K562 (cell line): Measurements from ENCODE around the gene OR7G1. TPM values are rescaled to one million over a fixed set of nuclear protein-coding genes. Genes with fewer than 3 reads are reported as not detected.
A peak's percentile ranks its signal among the peaks of the same experiment; 100 is the strongest.

Experiments
- ILF3 ChIP-seq: fragments of 450-650 bp; IDR thresholded peaks from 2 replicates; pipeline ENCODE4 v1.6.1; 2018; ENCODE audit warnings: antibody characterized with exemption, mild to moderate bottlenecking, moderate library complexity, borderline replicate concordance
- MAZ ChIP-seq, 2 experiments: fragments of 450-650 bp in 1 of 2; sonication (generic) in 1 of 2; formaldehyde crosslinking; IDR thresholded peaks in 1 of 2; conservative IDR thresholded peaks in 1 of 2; 2 replicates each; pipeline versions ENCODE4 v1.4.0 to v1.5.0; 2020; ENCODE audit warnings: mild to moderate bottlenecking in 1 of 2, missing genetic modification reagents in 1 of 2
- POLR2B ChIP-seq: fragments of 450-650 bp; IDR thresholded peaks from 2 replicates; pipeline ENCODE4 v1.6.1; 2018; ENCODE audit warnings: low read depth; ENCODE audit not compliant: partially characterized antibody
- RREB1 ChIP-seq: fragments of 250-450 bp; sonication (Bioruptor Pico); IDR thresholded peaks from 2 replicates; pipeline ENCODE4 v1.4.0; 2020
- SLC30A9 ChIP-seq: fragments of 250-450 bp; sonication (Bioruptor Pico); IDR thresholded peaks from 2 replicates; pipeline ENCODE4 v1.8.0; 2022; ENCODE audit warnings: mild to moderate bottlenecking, moderate library complexity
- SNRNP70 ChIP-seq: fragments of 200-400 bp; formaldehyde crosslinking; optimal IDR thresholded peaks from 2 replicates; pipeline ENCODE3; 2017; ENCODE audit warnings: low read depth, low read length
- STAT6 ChIP-seq: sonication (generic); formaldehyde crosslinking; IDR thresholded peaks from 2 replicates; pipeline ENCODE4 v1.8.1; 2023; ENCODE audit warnings: mild to moderate bottlenecking, missing genetic modification reagents
- USF1 ChIP-seq: sonication (generic); formaldehyde crosslinking; IDR thresholded peaks from 2 replicates; pipeline ENCODE4 v1.9.0; 2022; ENCODE audit warnings: mild to moderate bottlenecking, missing genetic modification reagents
- ZNF311 ChIP-seq: fragments of 250-450 bp; sonication (Bioruptor Pico); IDR thresholded peaks from 2 replicates; pipeline ENCODE4 v1.4.0; 2020; ENCODE audit warnings: mild to moderate bottlenecking, moderate library complexity
- polyA plus RNA-seq, 8 experiments: library from polyadenylated mRNA; depleted of rRNA in 4 of 8; stranded (reverse) in 5 of 8; unstranded in 3 of 8; fragments of >200 nt; fragmentation: Nextera tagmentation in 2 of 8; fragmentation: Illumina TruSeq in 1 of 8; extraction: Ambion mirVana in 2 of 8; extraction: Trizol in 1 of 8; gene quantifications; 2 replicates each; pipeline versions ENCODE4 v1.2.1 to v1.2.3, GENCODE V29; 2011 to 2014; ENCODE audit warnings: inconsistent platforms in 1 of 8, missing spikeins in 1 of 8
- total RNA-seq, 7 experiments: library from RNA; depleted of rRNA in 6 of 7; stranded (reverse); fragments of >200 nt in 6 of 7; fragmentation: Illumina TruSeq in 2 of 7; extraction: Trizol in 2 of 7; gene quantifications; 2 replicates each; pipeline versions ENCODE4 v1.2.1 to v1.2.3, GENCODE V29; 2011 to 2021; ENCODE audit warnings: low replicate concordance in 1 of 7
- TF ChIP-seq, protein P1 (sequence below), 2 experiments: fragments of 200-800 bp in 1 of 2; sonication (Bioruptor generic) in 1 of 2; sonication (generic) in 1 of 2; formaldehyde crosslinking in 1 of 2; IDR thresholded peaks in 1 of 2; conservative IDR thresholded peaks in 1 of 2; 2 replicates each; pipeline versions ENCODE4 v1.5.0 to v1.6.1; 2016 to 2020; ENCODE audit warnings: missing compliant biosample characterization in 1 of 2, missing genetic modification characterization in 1 of 2, missing genetic modification reagents in 1 of 2

Gene OR7G1
- total and polyA plus RNA-seq, 9 of the 15 experiments (the other 6 are each of a cell fraction or from before 2014, with no cell fraction given), result not detected

GRCh38 chr19:9140159-9140874 lies 24.8 kb upstream of the OR7G1 start, which contains the start of gene ZNF317 (continued):
- TF ChIP-seq RREB1 (CRISPR knock-in tag) (no peak), ILF3 (no peak), MAZ (CRISPR knock-in tag; conservative IDR thresholded peaks at IDR 0.05 in 1 of 2, IDR thresholded peaks at IDR 0.05 in 1 of 2) (peak; percentile 37 to 72; a peak in 3 of 4 replicates), SNRNP70 (no peak), ZNF311 (no peak), USF1 (CRISPR knock-in tag) (peak; percentile 73), STAT6 (CRISPR knock-in tag) (no peak), SLC30A9 (no peak), POLR2B (peak; percentile 90)
- TF ChIP-seq, protein P1, sequence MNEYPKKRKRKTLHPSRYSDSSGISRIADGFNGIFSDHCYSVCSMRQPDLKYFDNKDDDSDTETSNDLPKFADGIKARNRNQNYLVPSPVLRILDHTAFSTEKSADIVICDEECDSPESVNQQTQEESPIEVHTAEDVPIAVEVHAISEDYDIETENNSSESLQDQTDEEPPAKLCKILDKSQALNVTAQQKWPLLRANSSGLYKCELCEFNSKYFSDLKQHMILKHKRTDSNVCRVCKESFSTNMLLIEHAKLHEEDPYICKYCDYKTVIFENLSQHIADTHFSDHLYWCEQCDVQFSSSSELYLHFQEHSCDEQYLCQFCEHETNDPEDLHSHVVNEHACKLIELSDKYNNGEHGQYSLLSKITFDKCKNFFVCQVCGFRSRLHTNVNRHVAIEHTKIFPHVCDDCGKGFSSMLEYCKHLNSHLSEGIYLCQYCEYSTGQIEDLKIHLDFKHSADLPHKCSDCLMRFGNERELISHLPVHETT (CRISPR knock-in tag; conservative IDR thresholded peaks at IDR 0.05 in 1 of 2, IDR thresholded peaks at IDR 0.05 in 1 of 2), result no peak
